Fibroblast of lung (primary cell): ENCODE measurements around the gene ATG14. TPM values are rescaled to one million over a fixed set of nuclear protein-coding genes. Genes with fewer than 3 reads are reported as not detected.

ENCODE experiments used
- DNase-seq, 2 donors: peaks; one replicate each; pipeline versions ENCODE4 v3.0.0 to v3.0.0-alpha.2; 2010; ENCODE audit warnings: low read depth in 2 of 2
- H2AFZ ChIP-seq: 2 replicates; pipeline ENCODE4 v1.5.1; 2012; ENCODE audit warnings: low read length, control low read depth, inconsistent platforms
- H3K27ac ChIP-seq: 2 replicates; pipeline ENCODE4 v1.5.1; 2011; ENCODE audit warnings: low read length, control low read depth; ENCODE audit not compliant: insufficient read depth
- H3K27me3 ChIP-seq: 2 replicates; pipeline ENCODE4 v1.5.1; 2011; ENCODE audit warnings: mild to moderate bottlenecking, low read length; ENCODE audit not compliant: control insufficient read depth, insufficient read depth
- H3K36me3 ChIP-seq: 2 replicates; pipeline ENCODE4 v1.5.1; 2011; ENCODE audit warnings: low read length; ENCODE audit not compliant: control insufficient read depth, insufficient read depth
- H3K4me1 ChIP-seq: 2 replicates; pipeline ENCODE4 v1.5.1; 2011; ENCODE audit warnings: low read length; ENCODE audit not compliant: control insufficient read depth, insufficient read depth; ENCODE audit errors: extremely low read depth
- H3K4me2 ChIP-seq: 2 replicates; pipeline ENCODE4 v1.5.1; 2011; ENCODE audit warnings: low read length, control low read depth; ENCODE audit not compliant: insufficient read depth; ENCODE audit errors: extremely low read depth
- H3K4me3 ChIP-seq, 4 experiments: fragments of 200-600 bp in 1 of 4; sonication (generic) in 1 of 4; replicated peaks in 1 of 4; 2 replicates each; pipeline ENCODE4 v1.5.1; 2011 to 2016; ENCODE audit warnings: low read length in 4 of 4, low read depth in 3 of 4, mild to moderate bottlenecking in 3 of 4, control low read depth in 2 of 4, inconsistent platforms in 1 of 4, mixed read lengths in 1 of 4; ENCODE audit not compliant: insufficient read depth in 1 of 4; ENCODE audit errors: control extremely low read depth in 1 of 4
- H3K79me2 ChIP-seq: 2 replicates; pipeline ENCODE4 v1.5.1; 2012; ENCODE audit warnings: mild to moderate bottlenecking, low read length, inconsistent platforms; ENCODE audit not compliant: control insufficient read depth, insufficient read depth
- H3K9ac ChIP-seq: 2 replicates; pipeline ENCODE4 v1.5.1; 2011; ENCODE audit warnings: mild to moderate bottlenecking, low read length, control low read depth; ENCODE audit not compliant: insufficient read depth
- H3K9me3 ChIP-seq: 2 replicates; pipeline ENCODE4 v1.5.1; 2012; ENCODE audit warnings: low read depth, low read length; ENCODE audit not compliant: control insufficient read depth, insufficient read depth
- H4K20me1 ChIP-seq: 2 replicates; pipeline ENCODE4 v1.5.1; 2011; ENCODE audit warnings: low read length; ENCODE audit not compliant: control insufficient read depth, insufficient read depth; ENCODE audit errors: extremely low read depth
- CTCF ChIP-seq, 2 donors: IDR thresholded peaks in 1 of 2; conservative IDR thresholded peaks in 1 of 2; 1 replicate in 1 of 2; 2 replicates in 1 of 2; pipeline ENCODE4 v1.5.1; 2011 to 2012; ENCODE audit warnings: low read length in 2 of 2, control low read depth in 1 of 2, inconsistent platforms in 1 of 2, low read depth in 1 of 2, mild to moderate bottlenecking in 1 of 2
- EZH2 ChIP-seq: IDR thresholded peaks from 2 replicates; pipeline ENCODE4 v1.5.1; 2012; ENCODE audit warnings: low read length, control low read depth, mild to moderate bottlenecking; ENCODE audit errors: missing control alignments
- polyA plus RNA-seq, 2 donors: library from polyadenylated mRNA; depleted of rRNA in 1 of 2; stranded (reverse) in 1 of 2; unstranded in 1 of 2; fragments of >200 nt; gene quantifications; 2 replicates each; pipeline ENCODE4 v1.2.1, GENCODE V29; 2011 to 2012; ENCODE audit warnings: missing spikeins in 1 of 2
- total RNA-seq: library from RNA; depleted of rRNA; stranded (reverse); fragments of >200 nt; gene quantifications from 2 replicates; pipeline ENCODE4 v1.2.1, GENCODE V29; 2014

The ATG14 gene
- total and polyA plus RNA-seq, 2 donors (not counting 1 experiment from before 2014, with no cell fraction given) = 9.9 to 21.6 TPM

- DNase-seq = peak; percentile 53 to 68
- Histone ChIP-seq H3K36me3 (peaks cover 1% of the 10 kb centered on the region), H3K27ac (no peak overlapping the region), H3K4me1 (peaks cover 2% of the 10 kb centered on the region), H3K27me3 (no peaks in the 10 kb centered on the region), H3K9ac (no peak overlapping the region), H3K79me2 (no peaks in the 10 kb centered on the region), H3K4me3 (no peak overlapping the region), H3K9me3 (no peaks in the 10 kb centered on the region), H4K20me1 (no peaks in the 10 kb centered on the region), H3K4me2 (no peak overlapping the region), H2AFZ (no peak overlapping the region)
- TF ChIP-seq EZH2 = no peak
- TF ChIP-seq CTCF (conservative IDR thresholded peaks at IDR 0.05 in 1 of 2, IDR thresholded peaks at IDR 0.05 in 1 of 2; ENCODE audit: low read depth in 1 of 2, low read length in 2 of 2) = no peak
These were observed 45.4 kb downstream of the ATG14 start for GRCh38 chr14:55366271-55366670.

GRCh38 chr14:55361190-55361589, 50.4 kb downstream of the ATG14 start:
- no peaks in the 10 kb centered on the region for H3K9me3 ChIP-seq
- no peaks in the 10 kb centered on the region for H3K27me3 ChIP-seq
- DNase-seq = no peak
- no peak overlapping the region for H3K4me3 ChIP-seq
- H2AFZ ChIP-seq = no peak overlapping the region
- no peaks in the 10 kb centered on the region for H4K20me1 ChIP-seq
- no peak overlapping the region for H3K9ac ChIP-seq
- peaks cover 2% of the 10 kb centered on the region for H3K4me1 ChIP-seq
- H3K36me3 ChIP-seq = no peaks in the 10 kb centered on the region
- H3K27ac ChIP-seq = no peak overlapping the region
- H3K4me2 ChIP-seq = no peak overlapping the region
- TF ChIP-seq EZH2 = no peak
- no peak for TF ChIP-seq CTCF (conservative IDR thresholded peaks at IDR 0.05 in 1 of 2, IDR thresholded peaks at IDR 0.05 in 1 of 2; ENCODE audit: low read depth in 1 of 2, low read length in 2 of 2)
- H3K79me2 ChIP-seq = no peaks in the 10 kb centered on the region

- Histone ChIP-seq H3K27ac (no peak overlapping the region), H3K9me3 (no peaks in the 10 kb centered on the region), H3K9ac (no peak overlapping the region), H4K20me1 (no peaks in the 10 kb centered on the region), H3K4me1 (no peaks in the 10 kb centered on the region), H3K4me3 (no peak overlapping the region), H3K79me2 (no peaks in the 10 kb centered on the region), H3K4me2 (no peak overlapping the region), H3K36me3 (peaks cover 4% of the 10 kb centered on the region), H2AFZ (no peak overlapping the region), H3K27me3 (no peaks in the 10 kb centered on the region)
- no peak for TF ChIP-seq CTCF (conservative IDR thresholded peaks at IDR 0.05 in 1 of 2, IDR thresholded peaks at IDR 0.05 in 1 of 2; ENCODE audit: low read depth in 1 of 2, low read length in 2 of 2)
- TF ChIP-seq EZH2 = no peak
- DNase-seq = no peak
These were observed 52.3 kb downstream of the ATG14 start for GRCh38 chr14:55359307-55359706.
